OCI-M2 (cell line): Measurements from ENCODE around the gene NEUROD1.
"Not testable (repeated sequence)": the region's sequence is repeated elsewhere in the genome, so short reads cannot be mapped to it uniquely, and the experiment has no call there.

Experiments
- DNase-seq: peaks from one replicate; lab custom pipeline; 2025; ENCODE audit not compliant: unreplicated experiment; lab: John Stamatoyannopoulos, UW

NEUROD1 gene

DNA sequence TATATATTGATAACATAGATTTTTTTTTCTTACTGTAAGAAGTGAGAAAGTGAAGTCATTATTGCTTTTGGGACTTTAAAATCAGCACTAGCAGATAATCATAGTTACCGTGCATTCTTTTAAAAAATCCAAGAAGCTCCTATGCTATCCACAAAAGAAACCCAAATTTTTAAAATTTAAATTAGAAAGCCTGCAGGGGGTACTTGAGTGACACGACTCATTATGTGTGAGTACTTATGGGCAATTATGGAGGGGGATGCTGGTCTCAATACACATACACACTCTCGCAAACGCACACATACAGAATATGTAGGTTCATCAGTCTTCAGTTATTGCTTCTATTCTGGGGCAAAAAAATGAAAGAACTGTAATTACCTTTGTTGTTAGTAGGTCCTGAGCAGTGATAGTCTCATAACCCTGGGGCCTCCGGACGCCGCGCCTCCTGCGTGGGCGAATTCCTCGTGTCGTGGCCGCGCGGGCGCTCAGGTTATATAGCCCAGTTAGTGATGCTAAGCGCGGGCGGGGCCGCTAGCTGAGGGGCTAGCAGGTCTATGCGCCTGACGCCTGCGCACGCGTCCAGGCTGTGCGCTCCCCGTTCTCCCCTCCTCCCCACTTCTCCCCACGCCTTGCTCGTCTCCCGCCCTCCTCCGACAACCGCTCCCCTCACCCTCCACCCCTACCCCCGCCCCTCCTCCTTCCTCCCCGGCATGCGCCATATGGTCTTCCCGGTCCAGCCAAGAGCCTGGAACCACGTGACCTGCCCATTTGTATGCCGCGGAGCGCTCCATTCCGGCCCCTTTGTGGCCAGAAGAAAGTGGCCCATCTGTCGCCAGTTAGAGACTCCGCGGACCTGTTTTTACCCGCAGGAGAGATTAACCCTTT is at the start of gene NEUROD1:
NEUROD1 (minus strand) TSS at position 463 of the 882 bp plus-strand sequence. CDS start 1,657 bp downstream, outside the sequence.
- DNase-seq = no peak

DNA sequence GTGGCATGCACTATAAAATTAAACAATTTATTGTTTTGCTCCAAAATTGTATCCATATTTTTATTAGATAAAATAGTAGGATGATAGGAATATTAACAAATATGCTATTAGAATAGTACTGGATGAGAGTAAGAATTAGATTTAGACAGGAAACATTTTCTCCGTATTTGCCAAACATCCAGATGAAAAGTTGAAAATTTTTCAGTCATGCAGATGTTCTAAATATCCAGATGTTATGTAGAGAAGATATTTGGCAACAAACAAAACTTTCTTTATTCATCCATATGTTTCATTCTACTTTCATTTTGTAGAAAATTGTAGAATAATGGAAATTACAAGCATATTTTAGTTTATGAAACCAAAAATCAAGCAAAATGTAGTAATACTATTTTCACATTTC is 45.2 kb upstream of the NEUROD1 start:
- DNase-seq = no peak

DNA sequence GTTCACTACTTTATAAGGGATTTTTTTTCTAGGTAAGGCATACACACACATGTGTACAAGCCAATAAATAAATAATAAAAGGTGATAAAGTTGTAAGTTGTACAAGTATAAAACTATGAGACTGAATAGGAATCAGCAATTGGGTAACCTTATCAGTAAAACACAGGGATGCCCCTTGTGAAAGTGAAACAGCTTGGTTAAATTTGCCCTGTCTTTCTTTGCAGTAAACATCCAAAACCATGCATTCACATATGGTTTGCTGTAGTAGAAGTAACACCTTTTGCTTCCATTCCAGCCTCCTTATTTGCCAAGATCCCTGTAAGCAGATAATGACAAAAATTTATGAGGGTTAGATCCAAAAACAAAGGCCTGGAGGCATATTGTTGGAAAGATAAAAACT is 44.3 kb upstream of the NEUROD1 start:
- DNase-seq = no peak

DNA sequence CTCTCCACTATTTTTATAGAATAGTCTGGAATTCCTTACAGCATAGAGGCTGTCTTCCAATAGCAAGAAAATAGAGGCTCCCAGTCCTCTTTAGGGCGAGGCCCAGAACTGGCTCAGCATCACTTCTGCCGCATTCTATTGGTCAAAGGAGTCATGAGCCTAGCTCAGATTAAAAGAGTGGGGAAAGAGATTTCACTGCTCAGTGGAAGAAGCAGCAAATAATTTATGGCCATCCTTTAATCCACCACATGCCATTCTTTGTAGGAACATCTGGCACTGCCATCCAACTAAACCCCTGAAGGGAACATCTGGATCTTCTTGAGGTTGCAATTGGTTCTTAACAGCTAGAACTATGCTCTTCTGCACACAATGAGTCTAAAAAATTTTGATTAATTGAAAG is 43.4 kb upstream of the NEUROD1 start:
- DNase-seq = no peak

DNA sequence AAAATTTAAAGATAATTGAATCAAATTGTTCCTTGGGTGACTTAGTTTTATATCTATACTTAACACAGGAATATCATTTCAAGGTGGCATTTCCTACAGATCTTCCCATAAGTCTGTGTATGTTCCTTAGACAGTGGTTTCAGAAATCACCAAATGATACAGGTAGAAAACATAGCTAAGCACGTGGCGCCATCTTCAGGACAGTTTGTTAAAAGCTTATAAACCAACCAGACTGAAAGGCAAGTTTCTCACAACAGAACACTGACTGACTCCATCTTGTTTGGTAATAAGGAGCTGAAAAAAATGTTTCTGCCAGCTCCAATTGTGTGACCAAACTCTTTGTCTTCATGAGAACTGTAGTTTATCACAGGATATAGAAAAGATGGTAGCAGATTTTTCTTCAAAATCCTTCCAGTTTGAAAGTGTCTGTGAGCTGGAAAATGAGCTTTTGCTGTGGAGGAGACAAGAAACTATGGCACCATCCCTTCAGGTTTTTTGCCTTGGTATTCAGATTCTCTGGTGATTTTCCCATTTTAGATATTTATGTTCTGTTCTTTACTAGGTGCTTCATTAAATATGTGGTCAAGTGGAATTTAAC is 34.8 kb upstream of the NEUROD1 start:
- DNase-seq = peak; percentile 85

DNA sequence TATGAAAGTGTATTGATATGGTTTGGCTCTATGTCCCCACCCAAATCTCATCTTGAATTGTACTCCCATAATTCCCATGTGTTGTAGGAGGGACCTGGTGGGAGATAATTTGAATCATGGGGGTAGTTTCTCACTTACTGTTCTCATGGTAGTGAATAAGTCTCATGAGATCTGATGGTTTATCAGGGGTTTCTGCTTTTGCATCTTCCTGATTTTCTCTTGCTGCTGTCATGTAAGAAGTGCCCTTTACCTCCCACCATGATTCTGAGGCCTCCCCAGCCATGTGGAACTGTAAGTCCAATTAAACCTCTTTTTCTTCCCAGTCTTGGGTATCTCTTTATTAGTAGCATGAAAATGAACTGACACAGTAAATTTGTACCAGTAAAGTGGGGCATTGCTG is 30.7 kb upstream of the NEUROD1 start:
- not testable (repeated sequence) for DNase-seq

DNA sequence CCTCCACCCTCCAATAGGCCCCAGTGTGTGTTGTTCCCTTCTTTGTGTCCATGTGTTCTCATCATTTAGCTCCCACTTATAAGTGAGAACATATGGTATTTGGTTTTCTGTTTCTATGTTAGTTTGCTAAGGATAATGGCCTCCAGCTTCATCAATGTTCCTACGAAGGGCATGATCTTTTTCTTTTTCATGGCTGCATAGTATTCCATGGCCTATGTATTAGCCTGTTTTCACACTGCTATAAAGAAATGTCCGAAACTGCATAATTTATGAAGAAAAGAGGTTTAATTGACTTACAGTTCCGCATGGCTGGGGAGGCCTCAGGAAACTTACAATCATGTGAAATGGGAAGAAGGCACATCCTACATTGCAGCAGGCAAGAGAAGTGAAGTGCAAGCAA is 22.2 kb upstream of the NEUROD1 start:
- not testable (repeated sequence) for DNase-seq

DNA sequence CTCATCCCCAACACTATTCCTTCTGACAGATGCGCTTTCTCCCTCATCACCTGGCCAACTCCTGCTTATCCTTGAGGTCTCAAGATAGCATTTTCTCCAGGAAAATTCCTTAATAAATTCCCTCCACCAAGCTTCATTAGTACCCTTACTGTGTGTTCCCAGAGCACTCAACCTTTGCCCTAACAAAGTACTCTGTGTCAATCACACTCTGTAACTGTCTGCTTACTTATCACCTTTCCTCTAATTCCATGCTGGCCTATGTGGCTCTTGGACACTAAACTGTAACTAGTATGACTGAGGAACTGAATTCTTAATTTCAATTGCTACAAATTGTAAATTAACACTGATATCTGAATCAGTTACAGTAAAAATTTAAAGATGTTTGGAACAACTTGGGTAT is 17.9 kb upstream of the NEUROD1 start:
- DNase-seq = no peak

DNA sequence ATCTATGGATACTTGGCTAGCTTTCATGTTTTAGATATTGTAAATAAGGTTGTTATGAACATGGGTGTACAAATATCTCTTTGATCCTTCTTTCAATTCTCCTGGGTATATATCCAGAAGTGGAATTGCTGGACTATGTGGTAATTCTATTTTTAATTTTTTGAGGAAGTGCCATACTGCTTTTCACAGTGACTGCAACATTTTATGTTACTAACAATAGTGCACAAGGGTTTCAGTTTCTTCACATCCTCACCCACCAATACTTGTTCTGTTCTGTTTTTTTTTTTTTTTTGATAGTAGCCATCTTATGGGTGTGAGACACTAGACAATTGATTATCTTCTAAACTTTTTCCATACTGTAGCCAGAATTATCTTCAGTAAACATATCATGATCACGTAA is 17.3 kb upstream of the NEUROD1 start:
- no peak for DNase-seq

DNA sequence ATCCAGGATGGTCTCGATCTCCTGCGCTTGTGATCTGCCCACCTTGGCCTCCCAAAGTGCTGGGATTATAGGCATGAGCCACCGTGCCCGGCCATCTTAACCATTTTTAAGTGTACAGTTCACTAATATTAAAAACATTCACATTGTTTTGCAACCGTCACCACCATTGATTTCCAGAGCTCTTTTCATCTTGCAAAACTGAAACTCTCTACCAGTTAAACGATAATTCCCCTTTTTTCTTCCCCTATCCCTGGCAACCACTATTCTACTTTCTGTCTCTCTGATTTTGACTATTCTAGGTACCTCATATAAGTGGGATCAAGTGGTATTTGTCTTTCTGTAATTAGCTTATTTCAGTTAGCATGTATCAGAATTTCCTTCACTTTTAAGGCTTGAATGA is 16.8 kb upstream of the NEUROD1 start:
- no peak for DNase-seq

DNA sequence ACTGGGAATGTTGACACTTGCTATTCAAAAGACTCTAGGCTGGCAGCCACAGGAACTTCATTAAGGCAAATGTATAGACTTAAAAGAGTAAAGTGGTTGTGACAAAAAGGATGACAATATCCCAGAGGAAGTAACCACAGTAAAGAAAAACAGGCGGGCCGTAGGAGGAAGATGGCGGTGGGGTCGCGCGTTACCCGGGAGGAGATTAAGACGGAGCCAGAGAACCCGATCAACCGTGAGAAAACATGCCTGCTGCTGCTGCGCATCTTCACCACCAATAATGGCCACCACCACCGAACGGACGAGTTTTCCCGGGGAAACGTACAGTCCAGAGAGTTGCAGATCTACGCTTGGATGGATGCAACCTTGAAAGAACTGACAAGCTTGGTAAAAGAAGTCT is 14.0 kb upstream of the NEUROD1 start:
- no peak for DNase-seq

DNA sequence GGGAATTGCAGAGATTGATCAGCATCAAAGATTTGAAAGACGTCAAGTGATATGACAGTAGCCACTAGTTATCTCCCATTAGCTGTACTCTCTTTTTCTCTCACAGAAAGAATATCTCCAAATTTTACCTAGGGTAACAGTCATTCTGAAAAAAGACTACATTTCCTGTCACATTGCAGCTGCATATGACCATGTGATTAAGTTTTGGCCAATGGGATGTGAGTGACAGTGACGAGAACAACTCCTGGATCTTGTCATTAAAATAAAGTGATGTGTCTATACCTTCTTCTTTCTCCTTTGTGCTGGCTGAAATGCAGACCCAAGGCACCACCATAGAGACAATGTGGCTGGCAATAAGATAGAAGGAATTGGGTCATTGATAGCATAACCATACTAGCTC is 10.5 kb upstream of the NEUROD1 start:
- DNase-seq = no peak

DNA sequence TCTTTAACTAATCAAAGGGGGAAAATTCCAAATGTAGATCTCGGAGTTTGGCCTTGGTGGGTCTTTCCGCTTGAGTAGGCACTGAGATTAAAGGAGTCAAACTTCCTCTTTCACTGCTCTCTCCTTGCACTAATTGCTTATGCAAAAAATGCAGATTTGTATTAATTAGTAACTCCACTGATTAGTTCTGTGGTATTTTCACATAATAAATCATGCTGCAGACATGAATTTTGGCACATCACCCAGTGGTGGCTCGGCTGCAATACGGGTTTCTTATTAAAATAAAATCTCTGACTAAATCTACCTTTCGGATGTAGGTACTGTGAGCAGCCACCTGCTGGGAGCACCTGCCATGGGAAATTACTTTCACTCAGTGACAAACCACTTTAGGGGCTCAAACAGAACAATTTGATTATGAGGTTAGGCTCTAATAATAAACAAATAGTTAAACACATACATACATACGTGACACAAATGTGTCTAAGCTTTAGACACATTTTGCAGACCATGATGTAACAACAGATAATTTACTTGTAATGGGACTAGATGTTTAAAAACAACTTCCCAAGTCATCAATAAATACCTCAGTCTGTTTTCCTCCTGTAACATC is 6.4 kb upstream of the NEUROD1 start:
- no peak for DNase-seq

DNA sequence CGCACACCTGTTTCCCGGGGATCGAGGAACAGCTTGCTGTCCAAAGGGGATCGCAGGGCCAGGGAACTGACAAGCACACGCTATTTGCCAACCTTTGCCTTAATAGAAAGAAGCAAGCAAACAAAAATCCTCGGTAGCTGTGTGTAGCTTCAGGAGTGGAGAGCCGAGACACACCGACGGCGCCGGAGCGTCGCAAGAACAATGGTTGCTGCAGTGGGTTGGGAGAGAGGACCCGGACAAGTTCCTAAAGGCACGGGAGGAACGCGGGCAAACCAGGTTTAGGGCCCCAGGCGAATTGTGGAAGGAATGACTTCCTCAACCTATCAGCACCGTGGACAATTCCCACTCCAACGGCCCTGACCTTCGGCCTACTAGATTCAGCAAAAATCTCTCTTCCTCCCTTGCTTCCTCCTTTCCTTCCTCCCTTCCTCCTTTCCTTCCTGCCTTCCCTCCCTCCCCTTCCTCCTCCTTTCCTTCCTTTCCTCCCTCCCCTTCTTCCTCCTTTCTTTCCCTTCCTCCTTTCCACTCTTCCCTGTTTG is 4.9 kb upstream of the NEUROD1 start:
- DNase-seq = no peak

DNA sequence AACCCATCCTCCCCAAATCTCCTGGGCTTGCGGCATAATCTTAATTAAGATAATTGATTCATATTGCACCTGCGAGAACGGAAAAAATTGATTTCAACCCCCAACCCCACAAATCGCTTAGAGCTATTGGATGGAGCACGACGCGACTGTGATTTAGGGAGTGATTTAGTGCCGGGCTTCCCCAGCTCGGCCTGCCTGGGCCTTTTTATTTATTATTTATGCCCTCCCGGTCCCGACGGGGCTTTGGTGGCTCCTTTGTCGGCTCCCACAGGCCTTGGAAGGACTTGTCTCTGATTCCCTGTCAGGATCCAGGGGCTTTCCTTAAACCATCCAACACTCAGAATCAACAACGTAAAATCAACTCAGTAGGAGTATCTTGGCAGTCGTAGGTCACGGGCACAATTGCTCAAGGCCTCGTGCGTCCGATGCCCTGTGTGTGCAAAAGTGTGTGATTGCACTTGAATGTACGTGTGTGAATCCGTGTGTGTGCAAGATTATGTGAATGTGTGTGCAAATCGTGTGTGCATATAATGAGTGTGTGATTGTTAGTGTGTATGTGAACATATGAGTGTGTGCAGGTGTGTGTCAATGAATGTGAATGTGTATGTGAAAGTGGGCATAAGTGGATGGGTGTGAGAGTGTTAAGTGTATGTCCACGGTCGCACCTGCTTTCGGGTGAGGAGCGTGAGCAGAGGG is 4.3 kb upstream of the NEUROD1 start:
- DNase-seq = no peak

DNA sequence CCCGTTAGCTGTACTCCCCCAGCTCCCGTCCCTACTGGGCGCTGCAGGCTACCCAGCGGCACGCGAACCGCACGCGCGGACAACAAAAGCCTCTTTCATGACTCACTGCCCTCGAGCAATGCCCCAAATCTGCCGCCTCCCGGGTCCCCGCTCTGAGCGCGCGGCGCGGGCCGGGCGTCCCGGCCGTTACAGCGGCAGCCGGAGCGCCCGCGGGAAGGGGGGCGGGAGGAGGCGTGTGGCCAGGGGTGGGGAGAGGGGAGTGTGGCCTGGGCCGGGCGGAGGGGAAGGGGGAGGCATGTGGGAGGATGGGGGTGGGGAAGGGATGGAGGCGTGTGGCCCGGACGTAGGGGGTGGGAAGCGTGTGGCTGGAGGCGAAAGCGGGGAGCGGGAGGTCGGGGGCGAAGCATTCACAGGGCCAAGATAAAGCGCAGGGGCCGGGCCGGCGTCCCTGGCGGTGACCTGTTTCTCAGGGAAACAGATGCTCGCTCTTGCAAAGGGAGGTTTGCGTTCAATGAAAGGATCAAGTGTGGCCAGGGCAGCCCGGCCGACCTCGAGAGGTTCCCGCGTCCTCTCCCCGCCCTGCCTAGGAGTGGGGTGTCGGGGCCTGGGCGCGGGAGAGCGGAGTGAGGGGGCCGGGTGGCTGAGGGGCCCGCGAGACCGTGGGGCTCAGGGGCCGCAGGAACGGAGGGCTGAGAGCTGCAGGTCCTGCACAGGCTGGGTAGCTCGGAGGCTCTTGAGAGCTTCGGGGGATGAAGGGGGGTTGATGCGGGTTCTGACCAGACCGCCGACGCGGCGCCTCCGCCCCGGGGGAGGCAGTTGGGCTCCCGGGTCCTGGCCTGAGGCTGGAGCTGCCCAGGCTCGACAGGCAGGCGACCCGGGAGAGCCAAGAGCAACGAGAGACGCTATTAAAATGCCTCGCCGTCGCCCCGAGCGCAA is 3.5 kb upstream of the NEUROD1 start:
- DNase-seq = no peak

DNA sequence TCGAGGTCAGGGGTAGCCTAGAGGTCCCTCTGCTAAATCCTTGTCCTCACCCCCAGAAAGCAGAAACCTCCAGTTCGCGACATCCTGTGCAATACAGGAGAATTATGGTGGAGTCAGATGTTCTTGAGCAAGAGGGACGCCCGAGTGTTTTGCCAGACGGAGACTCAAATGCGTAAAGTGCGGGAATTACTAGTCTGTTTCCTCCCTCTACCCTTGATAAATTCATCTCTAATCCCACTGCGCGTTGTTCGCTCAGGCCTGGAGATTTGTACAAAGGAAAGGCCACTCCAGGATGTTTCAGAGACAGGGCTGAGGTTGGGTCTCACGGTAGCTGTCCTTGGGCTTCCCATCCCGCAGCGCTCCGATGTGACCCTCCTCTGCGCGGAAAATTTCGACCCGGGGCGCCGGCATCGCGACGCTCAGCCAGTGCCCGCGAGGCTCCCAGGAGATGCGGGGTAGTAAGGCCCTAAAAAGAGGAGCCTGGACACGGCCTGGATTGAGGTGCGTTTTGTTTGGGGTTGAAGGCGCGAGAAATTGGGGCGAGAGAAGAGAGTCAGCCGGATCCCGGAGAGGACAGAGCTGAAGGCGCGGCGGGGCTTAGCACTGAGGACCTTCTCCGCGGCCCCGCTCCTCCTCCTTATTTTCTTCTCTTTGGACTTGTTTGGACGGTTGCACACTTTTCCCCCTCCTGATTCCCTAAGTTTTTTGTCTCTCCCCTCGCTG is 2.6 kb upstream of the NEUROD1 start:
- DNase-seq = no peak

DNA sequence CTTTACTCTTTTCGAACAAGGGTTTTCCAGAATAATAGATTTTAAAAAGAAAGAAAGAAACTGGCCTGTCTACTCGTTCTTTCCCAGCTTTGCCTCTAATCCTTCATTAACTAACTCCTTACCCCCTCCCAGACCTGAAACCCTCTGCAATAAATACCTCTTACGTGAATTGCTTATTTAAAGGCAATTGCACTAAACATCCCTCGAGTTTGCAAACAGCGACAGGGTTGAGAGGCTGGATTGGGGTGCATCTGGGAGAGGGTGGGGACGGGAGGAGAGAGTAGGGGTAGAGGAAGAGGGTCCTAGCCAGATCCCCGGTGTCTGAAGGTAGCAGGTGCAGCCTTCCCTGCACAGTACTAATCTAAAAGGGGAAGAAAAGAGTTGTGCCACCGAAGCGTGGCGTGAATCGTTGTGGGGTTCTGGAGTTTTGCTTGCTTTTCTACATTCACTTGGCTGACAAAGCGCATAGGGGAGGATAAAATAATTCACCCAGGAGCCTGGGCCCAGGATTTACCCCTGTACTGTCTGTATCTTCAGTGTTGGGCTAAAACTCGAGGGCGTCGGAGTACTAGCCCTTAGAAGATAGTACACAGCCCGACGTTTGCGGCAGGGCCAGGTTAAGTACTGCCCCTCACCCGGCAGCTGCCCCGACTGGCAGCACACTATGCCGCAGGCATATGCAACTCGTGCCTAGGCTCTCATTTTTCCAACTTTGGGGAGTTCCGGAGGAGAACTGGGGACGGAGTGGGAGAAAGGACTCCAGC is 1.9 kb upstream of the NEUROD1 start:
- DNase-seq = no peak
